RCC 7860 (cell line): ENCODE measurements around the gene HMGCLL1.

Experiments
- DNase-seq: peaks from one replicate; pipeline ENCODE4 v3.0.0-alpha.2; 2015; ENCODE audit warnings: low spot score
- FAIRE-seq: peaks from 2 replicates; lab custom pipeline; 2012; peaks lifted over from hg19 to GRCh38; lab: Jason Lieb, UNC

The HMGCLL1 gene

DNA sequence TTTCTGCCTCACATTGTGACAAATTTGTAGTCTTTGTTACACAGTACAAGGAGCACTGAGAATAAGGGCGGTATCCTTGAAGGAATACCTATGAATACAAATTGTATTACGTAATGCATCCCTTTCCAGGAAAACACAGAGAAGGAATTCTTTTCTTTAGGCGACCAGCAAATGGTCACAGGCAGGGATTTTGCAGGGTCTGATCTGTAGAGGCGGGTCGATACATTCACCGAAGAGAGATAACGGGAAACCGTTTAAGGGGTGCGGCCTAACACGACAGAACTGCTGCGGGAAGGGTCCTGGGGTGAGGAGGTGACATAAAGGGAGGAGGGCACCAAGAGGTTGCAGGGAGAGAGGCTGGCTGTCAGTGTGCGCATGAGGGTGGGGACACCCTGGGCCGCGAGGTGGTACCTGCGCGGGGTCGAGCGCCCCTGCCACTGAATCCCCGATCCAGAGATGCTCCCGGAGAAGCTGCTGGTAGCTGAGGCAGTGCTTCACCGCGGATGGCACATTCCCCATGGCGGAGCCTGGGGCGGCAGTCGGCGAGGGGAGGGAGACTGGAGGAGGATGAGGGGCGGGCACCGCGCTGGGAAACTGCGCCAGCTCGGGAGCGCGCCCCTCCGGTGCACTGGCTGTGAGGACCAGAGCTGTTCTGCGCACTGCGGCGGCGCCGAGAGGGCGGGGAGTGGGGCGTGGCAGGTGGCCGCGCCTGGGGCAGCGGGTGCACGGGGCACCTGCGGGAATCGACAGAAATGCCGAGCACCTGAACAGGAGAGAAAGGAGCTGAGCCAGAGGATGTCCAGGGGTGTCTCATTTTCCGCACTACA is at the start of gene HMGCLL1:
HMGCLL1 (minus strand) TSS at position 656 of the 827 bp plus-strand sequence; CDS start at position 519, 137 bp downstream.
- DNase-seq, result no peak
- FAIRE-seq, result no peak

DNA sequence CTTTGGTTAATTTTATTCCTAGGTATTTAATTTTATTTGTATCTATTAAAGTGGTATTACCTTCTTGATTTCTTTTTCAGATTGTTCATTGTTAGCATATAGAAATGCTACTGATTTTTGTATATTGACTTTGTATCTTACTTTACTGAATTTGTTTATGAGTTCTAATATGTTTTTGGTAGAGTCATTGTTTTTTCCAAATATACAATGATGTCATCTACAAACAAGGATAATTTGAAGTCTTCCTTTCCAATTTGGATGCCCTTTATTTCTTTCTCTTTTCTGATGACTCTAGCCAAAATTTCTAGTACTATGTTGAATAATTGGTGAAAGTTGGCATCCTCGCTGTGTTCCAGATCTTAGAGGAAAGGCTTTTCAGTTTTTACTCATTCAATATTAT is 43.0 kb upstream of the HMGCLL1 start:
- FAIRE-seq (no peak), DNase-seq (no peak)

DNA sequence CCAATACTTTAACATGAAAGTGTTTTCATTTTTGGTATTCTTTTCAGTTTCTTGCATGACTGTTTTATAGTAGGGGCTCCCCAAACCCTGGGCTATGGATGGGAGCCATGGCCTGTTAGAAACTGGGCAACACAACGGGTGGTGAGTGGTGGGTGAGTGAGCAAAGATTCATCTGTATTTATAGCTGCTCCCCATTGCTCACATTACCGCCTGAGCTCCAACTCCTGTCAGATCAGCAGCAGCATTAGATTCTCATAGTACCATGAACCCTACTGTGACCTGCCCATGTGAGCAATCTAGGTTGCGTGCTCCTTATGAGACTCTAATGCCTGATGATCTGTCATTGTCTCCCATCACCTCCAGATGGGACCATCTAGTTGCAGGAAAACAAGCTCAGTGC is 42.3 kb upstream of the HMGCLL1 start:
- FAIRE-seq (no peak), DNase-seq (no peak)

- DNase-seq (peak; percentile 7), FAIRE-seq (no peak)
Measured at GRCh38 chr6:55617272-55617671, 38.3 kb upstream of the HMGCLL1 start.

DNA sequence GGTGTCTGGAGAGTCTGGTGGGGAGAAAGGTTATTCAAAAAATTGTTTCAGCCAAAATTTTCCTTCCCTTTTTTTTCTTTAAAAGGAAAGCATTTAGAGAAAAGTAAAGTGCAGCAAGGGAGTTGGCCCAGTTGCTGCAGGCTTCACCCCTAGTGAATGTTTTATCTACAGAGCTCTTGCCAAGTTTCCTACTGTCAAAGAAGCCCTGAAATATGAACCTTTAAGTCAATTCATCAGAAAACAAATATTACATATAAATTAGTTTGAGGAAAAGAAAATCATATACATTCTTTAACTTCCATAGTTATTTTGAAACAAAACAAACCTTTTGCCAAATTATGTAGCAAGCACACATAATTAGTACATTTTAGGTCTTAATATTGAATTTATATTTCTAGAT is 25.0 kb upstream of the HMGCLL1 start:
- DNase-seq (no peak), FAIRE-seq (no peak)

- FAIRE-seq, result no peak
- DNase-seq, result no peak
Measured at GRCh38 chr6:55601120-55601519, 22.1 kb upstream of the HMGCLL1 start.

- no peak for FAIRE-seq
- no peak for DNase-seq
Measured at GRCh38 chr6:55594442-55594841, 15.4 kb upstream of the HMGCLL1 start.

DNA sequence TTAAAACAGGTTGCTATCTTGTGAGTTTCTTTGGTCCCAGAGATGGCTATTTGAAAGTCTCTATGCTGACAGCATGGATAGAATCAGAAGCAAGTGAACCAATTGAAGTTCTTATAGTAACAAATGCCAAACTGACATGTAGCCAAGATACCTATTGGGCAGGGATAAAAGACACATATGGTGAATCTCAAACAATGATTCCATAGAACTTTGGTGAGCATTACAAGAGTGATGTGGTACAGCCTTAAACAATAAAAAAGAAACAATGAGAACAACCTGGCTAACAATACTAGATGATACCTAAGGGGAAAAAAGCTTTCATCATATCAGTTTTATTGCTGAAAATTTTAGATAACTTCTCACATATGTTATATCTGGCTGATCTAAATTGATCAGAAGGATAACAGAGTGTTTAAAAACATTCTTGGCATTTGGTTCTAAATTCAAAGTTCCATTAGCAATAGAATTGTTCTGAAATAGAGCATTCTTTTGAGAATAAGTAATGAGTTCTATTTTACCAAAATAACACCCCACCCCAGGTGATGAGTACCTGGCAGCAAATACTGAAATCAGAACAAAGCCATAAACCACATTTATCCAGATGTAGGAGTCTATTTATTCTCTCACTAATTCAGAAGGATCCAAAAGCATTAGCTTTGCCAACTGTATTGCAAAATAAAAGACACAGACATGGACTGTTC is 5.8 kb upstream of the HMGCLL1 start:
- DNase-seq (no peak), FAIRE-seq (no peak)

DNA sequence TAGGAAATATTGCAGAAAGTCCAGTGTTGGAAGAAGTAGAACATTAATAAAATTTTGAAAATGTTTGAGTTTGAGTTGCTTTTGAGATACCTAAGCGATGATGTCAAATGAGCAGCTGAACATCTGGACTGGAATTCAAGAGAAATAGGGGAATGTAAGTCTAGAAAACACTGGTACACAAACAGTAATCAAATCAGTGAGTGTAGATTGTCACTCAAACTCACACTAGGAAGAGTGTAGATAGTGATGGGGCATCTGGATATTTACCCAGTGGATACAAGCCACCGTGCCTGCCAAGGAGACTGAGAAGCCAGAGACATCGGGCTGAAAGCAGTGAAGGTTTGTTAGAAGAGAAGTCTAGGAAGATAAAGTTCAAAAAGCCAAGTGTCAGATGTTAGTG is 2.2 kb downstream of the HMGCLL1 start:
- FAIRE-seq, result no peak
- no peak for DNase-seq

GRCh38 chr6:55574556-55574955 is 4.4 kb downstream of the HMGCLL1 start:
- no peak for FAIRE-seq
- DNase-seq, result no peak

DNA sequence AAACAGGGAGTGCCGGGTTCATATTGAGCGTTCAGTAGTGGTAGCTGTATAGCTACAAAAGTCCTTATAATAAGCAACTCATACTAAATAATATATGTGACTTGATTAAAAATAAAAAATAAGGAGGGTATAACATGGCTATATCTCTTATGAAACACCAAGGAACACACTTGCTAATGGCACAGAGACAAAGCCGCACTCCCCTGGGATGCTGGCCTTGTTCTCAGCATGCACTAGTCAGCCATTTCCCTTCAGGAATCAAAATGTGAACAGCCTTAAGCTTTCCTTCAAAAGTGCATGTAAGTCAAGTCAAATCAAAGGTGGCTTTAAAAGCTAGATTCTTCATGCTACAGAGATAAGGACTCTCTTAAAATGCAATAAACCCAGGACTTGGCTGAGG is 9.4 kb downstream of the HMGCLL1 start:
- FAIRE-seq (no peak), DNase-seq (no peak)

DNA sequence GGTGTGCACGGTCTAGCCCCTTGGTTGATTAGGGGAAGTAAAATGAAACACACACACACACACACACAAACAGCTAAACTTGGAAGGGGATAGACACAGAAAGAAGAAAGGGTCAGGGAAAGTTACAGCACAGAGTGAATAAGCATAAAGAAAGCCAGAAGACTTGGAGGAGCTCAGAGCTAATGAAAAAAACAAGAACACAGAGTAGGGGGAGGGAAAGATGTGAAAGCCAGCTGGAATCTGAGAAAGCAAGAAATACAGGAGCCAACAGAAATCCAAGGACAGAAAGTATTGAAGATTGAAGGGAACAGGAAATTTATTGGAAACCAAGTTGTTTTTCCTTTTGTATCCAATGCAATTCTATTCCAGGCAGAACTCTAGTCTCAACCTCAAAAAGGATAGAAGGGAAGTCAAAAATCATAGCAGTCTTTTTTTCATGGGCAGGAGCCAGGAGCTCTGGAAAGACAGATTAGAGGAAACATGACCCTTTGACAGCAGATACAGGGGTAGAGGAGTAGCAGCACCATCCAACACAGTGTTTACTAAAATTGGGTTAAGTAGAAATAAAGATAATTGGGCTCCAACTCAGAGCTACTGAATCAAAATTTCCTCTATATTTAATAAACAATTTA is 10.1 kb downstream of the HMGCLL1 start:
- FAIRE-seq, result no peak
- DNase-seq, result no peak

DNA sequence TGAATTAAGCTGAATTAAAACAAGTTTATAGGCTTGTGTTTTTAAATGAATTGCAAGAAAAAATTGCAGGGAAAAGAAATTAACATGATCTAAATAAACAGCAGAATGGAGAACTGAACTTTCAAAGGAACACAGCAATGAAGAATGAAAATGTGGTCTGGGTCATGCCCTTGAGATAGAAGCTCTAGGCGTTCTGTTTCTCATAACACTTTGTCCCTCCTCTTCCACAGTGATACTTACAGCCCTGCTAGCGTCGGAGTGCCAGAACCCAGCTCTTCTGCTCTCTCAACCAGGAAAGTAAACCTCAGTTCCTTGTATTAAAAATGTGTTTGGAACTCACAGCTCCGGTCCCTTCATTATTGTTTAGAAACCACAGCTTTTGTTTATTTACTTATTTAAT is 11.4 kb downstream of the HMGCLL1 start:
- FAIRE-seq, result no peak

GRCh38 chr6:55566036-55566710 is 12.8 kb downstream of the HMGCLL1 start:
- FAIRE-seq (no peak), DNase-seq (no peak)

More for the DNA sequence above, 11.4 kb downstream of the HMGCLL1 start:
- DNase-seq, result no peak

DNA sequence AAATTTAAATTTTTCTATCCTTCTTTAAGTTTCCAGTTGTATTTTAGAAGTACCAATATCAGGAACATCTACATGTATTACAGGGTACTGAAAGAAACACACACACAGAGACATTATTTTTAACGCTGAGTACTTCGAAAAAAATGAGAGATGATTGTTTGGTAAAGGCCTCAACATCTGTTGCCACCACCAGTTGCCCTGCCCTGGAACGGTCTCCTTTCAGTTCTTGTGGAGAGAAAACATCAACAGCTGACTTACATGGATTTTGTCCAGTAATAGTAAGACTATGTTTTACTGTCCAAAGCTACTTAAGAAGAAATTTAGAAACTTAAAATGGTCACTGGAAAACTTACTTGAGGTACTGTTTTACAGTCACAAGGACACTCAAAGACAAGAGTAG is 16.7 kb downstream of the HMGCLL1 start:
- FAIRE-seq (no peak), DNase-seq (no peak)

DNA sequence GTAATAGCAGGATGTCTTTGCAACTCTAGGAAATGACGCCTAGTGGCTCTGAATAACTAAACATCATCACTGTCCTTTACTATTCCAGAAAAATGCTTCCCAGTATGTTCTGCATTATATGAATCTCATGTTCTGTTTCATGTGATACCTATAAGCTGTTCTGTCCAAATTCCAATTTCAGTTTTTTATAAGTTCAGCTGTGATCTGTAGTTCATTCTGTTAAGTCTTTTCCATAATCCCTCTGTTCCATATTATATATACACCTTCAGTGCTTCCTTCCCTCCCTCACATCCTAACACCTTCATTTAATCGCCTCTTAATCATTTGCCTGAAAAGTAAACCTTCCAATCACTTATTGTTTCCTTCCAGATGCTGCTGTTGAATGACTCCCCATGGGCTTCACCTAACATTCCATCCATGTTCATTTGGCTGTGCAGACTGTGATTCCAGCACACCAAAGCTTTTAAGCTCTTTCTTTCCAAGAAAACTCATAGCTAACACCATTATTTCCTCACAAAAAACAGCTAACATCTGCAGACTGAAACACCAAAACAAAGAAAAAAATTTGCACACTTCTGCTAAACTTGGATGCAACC is 18.6 kb downstream of the HMGCLL1 start:
- FAIRE-seq (no peak), DNase-seq (no peak)

GRCh38 chr6:55557146-55557545 is 21.8 kb downstream of the HMGCLL1 start:
- no peak for FAIRE-seq

GRCh38 chr6:55545791-55546190 is 33.2 kb downstream of the HMGCLL1 start:
- FAIRE-seq (no peak), DNase-seq (no peak)

More at GRCh38 chr6:55557146-55557545, 21.8 kb downstream of the HMGCLL1 start:
- no peak for DNase-seq

- no peak for DNase-seq
Measured at GRCh38 chr6:55543633-55544309, 35.2 kb downstream of the HMGCLL1 start.

DNA sequence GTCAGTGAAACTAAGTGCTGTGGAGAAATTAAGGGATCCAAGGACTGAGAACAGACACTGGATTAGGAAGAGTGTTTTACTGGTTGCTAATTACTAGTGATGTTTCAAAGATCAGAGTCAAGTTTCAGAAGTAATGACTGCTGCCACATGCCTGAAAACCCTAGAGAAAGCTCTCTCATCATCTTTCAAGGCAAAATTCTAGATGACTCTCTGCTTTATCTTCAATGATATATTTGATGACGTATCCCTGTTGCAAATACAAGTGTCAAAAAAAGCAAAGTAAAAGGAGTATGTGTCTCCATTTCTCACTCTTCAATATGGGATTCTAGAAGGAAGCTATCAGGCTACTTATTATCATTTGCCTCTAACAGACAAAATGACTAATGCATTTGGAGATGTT is 38.0 kb downstream of the HMGCLL1 start:
- DNase-seq, result no peak
- FAIRE-seq, result no peak

More at GRCh38 chr6:55543633-55544309, 35.2 kb downstream of the HMGCLL1 start:
- FAIRE-seq, result no peak
